ENCODE data around the gene GRIN2B.

Gene GRIN2B

GRCh38 chr12:13981296-13981962 is at the start of gene GRIN2B:
TSS of gene GRIN2B (minus strand) at chr12:13981602. CDS start at chr12:13866208, 115,394 bp downstream.
- no peak for DNase-seq (ENCODE audit: low read depth)

GRCh38 chr12:14026537-14026936 is 45.1 kb upstream of the GRIN2B start:
- DNase-seq (ENCODE audit: low read depth): no peak

- DNase-seq (ENCODE audit: low read depth): no peak
These were observed 43.2 kb upstream of the GRIN2B start for GRCh38 chr12:14024591-14024990.

GRCh38 chr12:14018080-14018479 is 36.7 kb upstream of the GRIN2B start:
- DNase-seq (ENCODE audit: low read depth): no peak

GRCh38 chr12:14010989-14011388 is 29.6 kb upstream of the GRIN2B start:
- DNase-seq (ENCODE audit: low read depth): no peak

- DNase-seq (ENCODE audit: low read depth): no peak
These were observed 26.2 kb upstream of the GRIN2B start for GRCh38 chr12:14007639-14008038.

GRCh38 chr12:13992585-13992984 is 11.2 kb upstream of the GRIN2B start:
- no peak for DNase-seq (ENCODE audit: low read depth)

GRCh38 chr12:13992106-13992505 is 10.7 kb upstream of the GRIN2B start:
- no peak for DNase-seq (ENCODE audit: low read depth)

GRCh38 chr12:13986031-13986430 is 4.6 kb upstream of the GRIN2B start:
- DNase-seq (ENCODE audit: low read depth): no peak

GRCh38 chr12:13981990-13982389 is 588 bp upstream of the GRIN2B start:
- no peak for DNase-seq (ENCODE audit: low read depth)

- no peak for DNase-seq (ENCODE audit: low read depth)
These were observed 685 bp downstream of the GRIN2B start for GRCh38 chr12:13980538-13981295.

GRCh38 chr12:13979772-13980378 is 1.5 kb downstream of the GRIN2B start:
- DNase-seq (ENCODE audit: low read depth): no peak

- DNase-seq (ENCODE audit: low read depth): no peak
These were observed 2.5 kb downstream of the GRIN2B start for GRCh38 chr12:13978876-13979275.

- DNase-seq (ENCODE audit: low read depth): no peak
These were observed 4.5 kb downstream of the GRIN2B start for GRCh38 chr12:13976880-13977279.

GRCh38 chr12:13976028-13976584 is 5.3 kb downstream of the GRIN2B start:
- no peak for DNase-seq (ENCODE audit: low read depth)

GRCh38 chr12:13973996-13974395 is 7.4 kb downstream of the GRIN2B start:
- DNase-seq (ENCODE audit: low read depth): no peak

- no peak for DNase-seq (ENCODE audit: low read depth)
These were observed 10.6 kb downstream of the GRIN2B start for GRCh38 chr12:13970803-13971202.

- no peak for DNase-seq (ENCODE audit: low read depth)
These were observed 13.1 kb downstream of the GRIN2B start for GRCh38 chr12:13968281-13968680.

- DNase-seq (ENCODE audit: low read depth): no peak
These were observed 16.7 kb downstream of the GRIN2B start for GRCh38 chr12:13964666-13965065.

- DNase-seq (ENCODE audit: low read depth): no peak
These were observed 18.7 kb downstream of the GRIN2B start for GRCh38 chr12:13962699-13963098.

- DNase-seq (ENCODE audit: low read depth): no peak
These were observed 19.4 kb downstream of the GRIN2B start for GRCh38 chr12:13961971-13962370.

- DNase-seq (ENCODE audit: low read depth): no peak
These were observed 22.2 kb downstream of the GRIN2B start for GRCh38 chr12:13959131-13959723.

GRCh38 chr12:13957576-13957975 is 23.8 kb downstream of the GRIN2B start:
- DNase-seq (ENCODE audit: low read depth): no peak

All from EH (cell line).